Measurements from ENCODE around the gene ACSS1.

DNA sequence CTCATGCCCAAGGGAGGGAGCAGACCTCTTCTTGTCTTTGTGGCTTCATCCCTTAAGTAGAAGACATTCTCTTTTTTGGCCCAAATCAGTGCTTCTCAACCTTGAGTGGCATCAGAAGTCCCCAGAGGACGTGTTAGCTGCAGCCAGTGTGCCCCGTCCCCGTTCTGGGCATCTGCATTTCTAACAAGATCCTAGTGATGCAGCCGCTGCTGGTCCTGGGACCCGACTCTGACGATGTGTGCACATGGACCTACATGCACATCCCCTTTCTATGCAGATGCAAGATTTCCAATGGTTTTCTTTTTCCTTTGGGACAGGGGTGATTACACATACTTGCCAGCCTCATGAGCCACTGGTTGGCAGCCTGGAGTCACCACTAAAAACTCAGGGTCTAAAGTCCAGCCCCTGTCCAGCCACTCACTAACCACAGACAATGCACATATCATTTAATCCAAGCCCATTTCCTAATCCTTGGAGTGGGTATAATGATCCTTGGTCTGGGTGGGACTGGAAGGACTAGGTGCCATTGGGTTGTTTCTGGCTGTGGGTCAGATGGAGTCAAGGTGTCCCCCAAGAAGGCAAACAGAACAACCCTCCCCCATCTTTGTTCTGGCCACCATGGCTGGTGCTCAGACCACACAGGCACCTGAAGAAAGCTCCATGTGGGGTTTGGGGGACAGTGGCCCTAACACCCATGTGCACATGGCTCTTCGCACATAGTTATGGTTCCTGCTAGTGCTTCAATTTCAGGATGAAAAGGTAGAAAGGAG lies 6.4 kb downstream of the ACSS1 start:
- TF ChIP-seq, protein P1, sequence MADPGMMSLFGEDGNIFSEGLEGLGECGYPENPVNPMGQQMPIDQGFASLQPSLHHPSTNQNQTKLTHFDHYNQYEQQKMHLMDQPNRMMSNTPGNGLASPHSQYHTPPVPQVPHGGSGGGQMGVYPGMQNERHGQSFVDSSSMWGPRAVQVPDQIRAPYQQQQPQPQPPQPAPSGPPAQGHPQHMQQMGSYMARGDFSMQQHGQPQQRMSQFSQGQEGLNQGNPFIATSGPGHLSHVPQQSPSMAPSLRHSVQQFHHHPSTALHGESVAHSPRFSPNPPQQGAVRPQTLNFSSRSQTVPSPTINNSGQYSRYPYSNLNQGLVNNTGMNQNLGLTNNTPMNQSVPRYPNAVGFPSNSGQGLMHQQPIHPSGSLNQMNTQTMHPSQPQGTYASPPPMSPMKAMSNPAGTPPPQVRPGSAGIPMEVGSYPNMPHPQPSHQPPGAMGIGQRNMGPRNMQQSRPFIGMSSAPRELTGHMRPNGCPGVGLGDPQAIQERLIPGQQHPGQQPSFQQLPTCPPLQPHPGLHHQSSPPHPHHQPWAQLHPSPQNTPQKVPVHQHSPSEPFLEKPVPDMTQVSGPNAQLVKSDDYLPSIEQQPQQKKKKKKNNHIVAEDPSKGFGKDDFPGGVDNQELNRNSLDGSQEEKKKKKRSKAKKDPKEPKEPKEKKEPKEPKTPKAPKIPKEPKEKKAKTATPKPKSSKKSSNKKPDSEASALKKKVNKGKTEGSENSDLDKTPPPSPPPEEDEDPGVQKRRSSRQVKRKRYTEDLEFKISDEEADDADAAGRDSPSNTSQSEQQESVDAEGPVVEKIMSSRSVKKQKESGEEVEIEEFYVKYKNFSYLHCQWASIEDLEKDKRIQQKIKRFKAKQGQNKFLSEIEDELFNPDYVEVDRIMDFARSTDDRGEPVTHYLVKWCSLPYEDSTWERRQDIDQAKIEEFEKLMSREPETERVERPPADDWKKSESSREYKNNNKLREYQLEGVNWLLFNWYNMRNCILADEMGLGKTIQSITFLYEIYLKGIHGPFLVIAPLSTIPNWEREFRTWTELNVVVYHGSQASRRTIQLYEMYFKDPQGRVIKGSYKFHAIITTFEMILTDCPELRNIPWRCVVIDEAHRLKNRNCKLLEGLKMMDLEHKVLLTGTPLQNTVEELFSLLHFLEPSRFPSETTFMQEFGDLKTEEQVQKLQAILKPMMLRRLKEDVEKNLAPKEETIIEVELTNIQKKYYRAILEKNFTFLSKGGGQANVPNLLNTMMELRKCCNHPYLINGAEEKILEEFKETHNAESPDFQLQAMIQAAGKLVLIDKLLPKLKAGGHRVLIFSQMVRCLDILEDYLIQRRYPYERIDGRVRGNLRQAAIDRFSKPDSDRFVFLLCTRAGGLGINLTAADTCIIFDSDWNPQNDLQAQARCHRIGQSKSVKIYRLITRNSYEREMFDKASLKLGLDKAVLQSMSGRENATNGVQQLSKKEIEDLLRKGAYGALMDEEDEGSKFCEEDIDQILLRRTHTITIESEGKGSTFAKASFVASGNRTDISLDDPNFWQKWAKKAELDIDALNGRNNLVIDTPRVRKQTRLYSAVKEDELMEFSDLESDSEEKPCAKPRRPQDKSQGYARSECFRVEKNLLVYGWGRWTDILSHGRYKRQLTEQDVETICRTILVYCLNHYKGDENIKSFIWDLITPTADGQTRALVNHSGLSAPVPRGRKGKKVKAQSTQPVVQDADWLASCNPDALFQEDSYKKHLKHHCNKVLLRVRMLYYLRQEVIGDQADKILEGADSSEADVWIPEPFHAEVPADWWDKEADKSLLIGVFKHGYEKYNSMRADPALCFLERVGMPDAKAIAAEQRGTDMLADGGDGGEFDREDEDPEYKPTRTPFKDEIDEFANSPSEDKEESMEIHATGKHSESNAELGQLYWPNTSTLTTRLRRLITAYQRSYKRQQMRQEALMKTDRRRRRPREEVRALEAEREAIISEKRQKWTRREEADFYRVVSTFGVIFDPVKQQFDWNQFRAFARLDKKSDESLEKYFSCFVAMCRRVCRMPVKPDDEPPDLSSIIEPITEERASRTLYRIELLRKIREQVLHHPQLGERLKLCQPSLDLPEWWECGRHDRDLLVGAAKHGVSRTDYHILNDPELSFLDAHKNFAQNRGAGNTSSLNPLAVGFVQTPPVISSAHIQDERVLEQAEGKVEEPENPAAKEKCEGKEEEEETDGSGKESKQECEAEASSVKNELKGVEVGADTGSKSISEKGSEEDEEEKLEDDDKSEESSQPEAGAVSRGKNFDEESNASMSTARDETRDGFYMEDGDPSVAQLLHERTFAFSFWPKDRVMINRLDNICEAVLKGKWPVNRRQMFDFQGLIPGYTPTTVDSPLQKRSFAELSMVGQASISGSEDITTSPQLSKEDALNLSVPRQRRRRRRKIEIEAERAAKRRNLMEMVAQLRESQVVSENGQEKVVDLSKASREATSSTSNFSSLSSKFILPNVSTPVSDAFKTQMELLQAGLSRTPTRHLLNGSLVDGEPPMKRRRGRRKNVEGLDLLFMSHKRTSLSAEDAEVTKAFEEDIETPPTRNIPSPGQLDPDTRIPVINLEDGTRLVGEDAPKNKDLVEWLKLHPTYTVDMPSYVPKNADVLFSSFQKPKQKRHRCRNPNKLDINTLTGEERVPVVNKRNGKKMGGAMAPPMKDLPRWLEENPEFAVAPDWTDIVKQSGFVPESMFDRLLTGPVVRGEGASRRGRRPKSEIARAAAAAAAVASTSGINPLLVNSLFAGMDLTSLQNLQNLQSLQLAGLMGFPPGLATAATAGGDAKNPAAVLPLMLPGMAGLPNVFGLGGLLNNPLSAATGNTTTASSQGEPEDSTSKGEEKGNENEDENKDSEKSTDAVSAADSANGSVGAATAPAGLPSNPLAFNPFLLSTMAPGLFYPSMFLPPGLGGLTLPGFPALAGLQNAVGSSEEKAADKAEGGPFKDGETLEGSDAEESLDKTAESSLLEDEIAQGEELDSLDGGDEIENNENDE (IDR thresholded peaks at IDR 0.05; ENCODE audit: insufficient replicate concordance, low read length): no peak
- TF ChIP-seq SAP30 (IDR thresholded peaks at IDR 0.05; ENCODE audit: insufficient read depth, insufficient replicate concordance, low read length) (no peak), BRCA1 (IDR thresholded peaks at IDR 0.05; ENCODE audit: low read depth, low read length) (no peak), RAD21 (IDR thresholded peaks at IDR 0.05 in 1 of 2, conservative IDR thresholded peaks at IDR 0.05 in 1 of 2; ENCODE audit: low read depth in 2 of 2, low read length in 2 of 2) (no peak), JUND (IDR thresholded peaks at IDR 0.05; ENCODE audit: low read length) (no peak), POLR2AphosphoS5 (IDR thresholded peaks at IDR 0.05; ENCODE audit: low read depth, low read length) (no peak), POLR2A (IDR thresholded peaks at IDR 0.05; ENCODE audit: control extremely low read depth in 1 of 2, low read depth in 2 of 2, low read length in 2 of 2) (no peak), KDM1A (IDR thresholded peaks at IDR 0.05; ENCODE audit: borderline replicate concordance, low read length) (no peak)
- TF ChIP-seq, protein P2, sequence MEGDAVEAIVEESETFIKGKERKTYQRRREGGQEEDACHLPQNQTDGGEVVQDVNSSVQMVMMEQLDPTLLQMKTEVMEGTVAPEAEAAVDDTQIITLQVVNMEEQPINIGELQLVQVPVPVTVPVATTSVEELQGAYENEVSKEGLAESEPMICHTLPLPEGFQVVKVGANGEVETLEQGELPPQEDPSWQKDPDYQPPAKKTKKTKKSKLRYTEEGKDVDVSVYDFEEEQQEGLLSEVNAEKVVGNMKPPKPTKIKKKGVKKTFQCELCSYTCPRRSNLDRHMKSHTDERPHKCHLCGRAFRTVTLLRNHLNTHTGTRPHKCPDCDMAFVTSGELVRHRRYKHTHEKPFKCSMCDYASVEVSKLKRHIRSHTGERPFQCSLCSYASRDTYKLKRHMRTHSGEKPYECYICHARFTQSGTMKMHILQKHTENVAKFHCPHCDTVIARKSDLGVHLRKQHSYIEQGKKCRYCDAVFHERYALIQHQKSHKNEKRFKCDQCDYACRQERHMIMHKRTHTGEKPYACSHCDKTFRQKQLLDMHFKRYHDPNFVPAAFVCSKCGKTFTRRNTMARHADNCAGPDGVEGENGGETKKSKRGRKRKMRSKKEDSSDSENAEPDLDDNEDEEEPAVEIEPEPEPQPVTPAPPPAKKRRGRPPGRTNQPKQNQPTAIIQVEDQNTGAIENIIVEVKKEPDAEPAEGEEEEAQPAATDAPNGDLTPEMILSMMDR (IDR thresholded peaks at IDR 0.05; ENCODE audit: control extremely low read depth in 1 of 3, insufficient read depth in 1 of 3, low read depth in 1 of 3, low read length in 3 of 3): no peak
